Nephron progenitor cell (in vitro differentiated cells): ENCODE results near the gene CNST.
A peak's percentile ranks its signal among the peaks of the same experiment; 100 is the strongest.
"Not testable (repeated sequence)": the region's sequence is repeated elsewhere in the genome, so short reads cannot be mapped to it uniquely, and the experiment has no call there.

Experiments
- DNase-seq: peaks from one replicate; pipeline ENCODE4 v3.0.0; 2021
- H3K27ac Mint-ChIP-seq: 2 replicates; pipeline ENCODE4 v1.8.0; 2021; ENCODE audit warnings: mild to moderate bottlenecking, moderate library complexity, mixed read lengths
- H3K27me3 Mint-ChIP-seq: 2 replicates; pipeline ENCODE4 v1.8.0; 2021; ENCODE audit warnings: mild to moderate bottlenecking, low read depth, mixed read lengths; ENCODE audit not compliant: poor library complexity
- H3K36me3 Mint-ChIP-seq: 2 replicates; pipeline ENCODE4 v1.8.0; 2021; ENCODE audit warnings: low read depth, mixed read lengths
- H3K4me1 Mint-ChIP-seq: 2 replicates; pipeline ENCODE4 v1.8.0; 2021; ENCODE audit warnings: mixed read lengths
- H3K4me3 Mint-ChIP-seq: 2 replicates; pipeline ENCODE4 v1.8.0; 2021; ENCODE audit warnings: mild to moderate bottlenecking, moderate library complexity, mixed read lengths
- H3K9me3 Mint-ChIP-seq: 2 replicates; pipeline ENCODE4 v1.8.0; 2021; ENCODE audit warnings: mild to moderate bottlenecking, moderate library complexity, mixed read lengths
- CTCF ChIP-seq: fragments of 200-600 bp; sonication (generic); IDR thresholded peaks from 2 replicates; pipeline ENCODE4 v1.5.0; 2021; ENCODE audit warnings: antibody characterized with exemption

Gene CNST

GRCh38 chr1:246559310-246559709 lies 6.9 kb upstream of the CNST start:
- Mint-ChIP-seq H3K27ac (no peak overlapping the region), H3K36me3 (peaks cover 46% of the 10 kb centered on the region), H3K4me1 (no peaks in the 10 kb centered on the region), H3K9me3 (no peaks in the 10 kb centered on the region), H3K4me3 (no peak overlapping the region), H3K27me3 (no peaks in the 10 kb centered on the region)
- DNase-seq: no peak
- no peak for TF ChIP-seq CTCF

- not testable (repeated sequence) for H3K27me3 Mint-ChIP-seq, DNase-seq, H3K4me3 Mint-ChIP-seq, H3K9me3 Mint-ChIP-seq, H3K27ac Mint-ChIP-seq
- Mint-ChIP-seq H3K4me1 (peaks cover 12% of the 10 kb centered on the region), H3K36me3 (peaks cover 35% of the 10 kb centered on the region)
These were observed 5.4 kb upstream of the CNST start for GRCh38 chr1:246560833-246561232.

- TF ChIP-seq CTCF: no peak
- peaks cover 33% of the 10 kb centered on the region for H3K4me1 Mint-ChIP-seq
- H3K4me3 Mint-ChIP-seq: peak overlapping the region; percentile 99
- H3K36me3 Mint-ChIP-seq: peaks cover 6% of the 10 kb centered on the region
- no peaks in the 10 kb centered on the region for H3K9me3 Mint-ChIP-seq
- peak overlapping the region; percentile 99 for H3K27ac Mint-ChIP-seq
- no peaks in the 10 kb centered on the region for H3K27me3 Mint-ChIP-seq
- no peak for DNase-seq
These were observed 1.2 kb upstream of the CNST start for GRCh38 chr1:246564839-246565750.

- peak overlapping the region; percentile 99 for H3K4me3 Mint-ChIP-seq
- peaks cover 6% of the 10 kb centered on the region for H3K36me3 Mint-ChIP-seq
- H3K9me3 Mint-ChIP-seq: no peaks in the 10 kb centered on the region
- no peaks in the 10 kb centered on the region for H3K27me3 Mint-ChIP-seq
- H3K27ac Mint-ChIP-seq: peak overlapping the region; percentile 99
- peaks cover 39% of the 10 kb centered on the region for H3K4me1 Mint-ChIP-seq
- no peak for TF ChIP-seq CTCF
- DNase-seq: no peak
These were observed 517 bp upstream of the CNST start for GRCh38 chr1:246565751-246566127.

DNA sequence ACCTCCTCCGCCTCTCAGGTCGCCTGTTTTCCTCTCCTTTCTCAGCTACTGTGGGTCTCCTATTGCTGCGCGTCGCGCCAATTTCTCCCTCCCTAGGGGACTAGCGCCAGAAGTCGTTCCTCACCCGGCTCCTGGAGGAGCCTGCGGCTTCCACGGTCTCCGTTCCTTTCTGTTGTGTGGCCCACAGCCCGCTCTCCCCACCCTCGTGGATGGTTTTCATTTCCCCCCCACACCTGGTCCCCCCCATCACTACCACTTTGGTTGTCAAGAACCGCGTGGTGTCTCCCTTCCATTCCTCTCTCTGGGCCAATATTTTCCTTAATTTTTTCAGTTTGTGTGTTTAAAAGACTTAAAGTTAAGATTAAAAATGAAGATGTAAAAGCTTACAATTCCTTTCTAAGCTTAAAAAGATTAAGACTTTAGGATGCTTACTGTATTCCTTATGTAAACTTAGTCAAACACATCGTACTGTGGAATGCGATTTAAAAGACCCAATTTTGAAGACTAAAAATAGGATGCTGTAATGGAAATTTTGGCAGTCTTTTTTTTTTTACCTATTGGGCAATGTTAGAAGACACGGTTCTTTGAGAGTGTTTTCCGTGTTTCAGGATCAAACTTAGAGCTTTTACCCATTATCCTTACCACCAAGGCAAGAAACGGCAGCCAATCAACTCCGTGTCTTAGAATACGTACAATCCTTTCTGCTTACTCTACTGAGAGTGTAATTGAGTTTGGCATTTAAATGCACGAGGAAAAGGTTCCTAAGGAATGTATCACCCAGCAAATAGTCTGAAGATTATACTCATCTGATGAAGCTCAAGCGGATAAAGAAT lies 773 bp downstream of the CNST start:
- Mint-ChIP-seq H3K27ac (peak overlapping the region; percentile 82), H3K4me3 (peak overlapping the region; percentile 99), H3K4me1 (peaks cover 39% of the 10 kb centered on the region), H3K27me3 (no peaks in the 10 kb centered on the region), H3K36me3 (peaks cover 6% of the 10 kb centered on the region), H3K9me3 (no peaks in the 10 kb centered on the region)
- no peak for TF ChIP-seq CTCF
- no peak for DNase-seq

- no peaks in the 10 kb centered on the region for H3K9me3 Mint-ChIP-seq
- TF ChIP-seq CTCF: no peak
- DNase-seq: no peak
- H3K27ac Mint-ChIP-seq: no peak overlapping the region
- H3K36me3 Mint-ChIP-seq: peaks cover 6% of the 10 kb centered on the region
- H3K27me3 Mint-ChIP-seq: no peaks in the 10 kb centered on the region
- peaks cover 39% of the 10 kb centered on the region for H3K4me1 Mint-ChIP-seq
- peak overlapping the region; percentile 99 for H3K4me3 Mint-ChIP-seq
These were observed 1.5 kb downstream of the CNST start for GRCh38 chr1:246567646-246568235.
